GM12891 (cell line): ENCODE data around the gene TSHZ3.

Experiments
- DNase-seq: peaks from one replicate; pipeline ENCODE4 v3.0.0; 2011; ENCODE audit warnings: low spot score; ENCODE audit not compliant: insufficient read length
- FAIRE-seq: peaks from 2 replicates; lab custom pipeline; 2011; peaks lifted over from hg19 to GRCh38; lab: Jason Lieb, UNC
- PAX5 ChIP-seq: IDR thresholded peaks from 2 replicates; pipeline ENCODE4 v1.6.1; 2011; ENCODE audit warnings: low read length, moderate library complexity, mild to moderate bottlenecking; ENCODE audit not compliant: insufficient read depth, severe bottlenecking
- POLR2A ChIP-seq: IDR thresholded peaks from 2 replicates; pipeline ENCODE4 v1.6.1; 2011; ENCODE audit warnings: low read depth, low read length, control low read depth
- POLR2AphosphoS5 ChIP-seq: IDR thresholded peaks from 2 replicates; pipeline ENCODE4 v1.6.1; 2011; ENCODE audit warnings: low read depth, low read length, control low read depth
- POU2F2 ChIP-seq: IDR thresholded peaks from 2 replicates; pipeline ENCODE4 v1.6.1; 2011; ENCODE audit warnings: low read depth, mild to moderate bottlenecking, control low read depth, low read length, moderate library complexity
- SPI1 ChIP-seq: IDR thresholded peaks from 2 replicates; pipeline ENCODE4 v1.6.1; 2011; ENCODE audit warnings: low read depth, low read length, control low read depth
- TAF1 ChIP-seq: IDR thresholded peaks from 2 replicates; pipeline ENCODE4 v1.6.1; 2011; ENCODE audit warnings: low read depth, low read length, control low read depth

The TSHZ3 gene

GRCh38 chr19:31340042-31341025 lies 8.9 kb downstream of the TSHZ3 start:
- FAIRE-seq (no peak), DNase-seq (no peak)
- no peak for TF ChIP-seq PAX5
- TF ChIP-seq POLR2AphosphoS5: no peak
- TF ChIP-seq POLR2A: no peak
- TF ChIP-seq TAF1: no peak
- TF ChIP-seq SPI1: no peak
- TF ChIP-seq POU2F2: no peak

DNA sequence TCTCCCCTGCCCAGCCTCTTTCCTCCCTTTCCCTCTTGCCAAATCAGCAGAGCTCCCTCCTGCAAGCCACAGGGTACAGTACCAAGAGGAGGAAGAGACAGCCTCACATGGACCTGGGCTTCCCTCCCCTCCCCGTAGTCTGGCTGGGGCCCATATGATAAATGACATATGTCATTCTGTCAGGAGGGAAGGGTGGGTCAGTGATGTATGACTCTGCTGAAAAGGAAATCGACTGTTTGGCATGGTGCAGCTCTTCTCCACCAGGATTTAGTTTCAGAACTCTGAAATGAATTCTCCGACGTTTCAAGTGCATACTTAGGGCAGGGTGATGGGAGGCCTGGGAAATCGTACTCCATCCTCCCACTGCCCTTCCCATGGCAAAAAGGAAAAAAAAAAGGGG lies 9.8 kb downstream of the TSHZ3 start:
- FAIRE-seq (no peak), DNase-seq (no peak)
- TF ChIP-seq POU2F2 (no peak), TAF1 (no peak), SPI1 (no peak), PAX5 (no peak), POLR2AphosphoS5 (no peak), POLR2A (no peak)

DNA sequence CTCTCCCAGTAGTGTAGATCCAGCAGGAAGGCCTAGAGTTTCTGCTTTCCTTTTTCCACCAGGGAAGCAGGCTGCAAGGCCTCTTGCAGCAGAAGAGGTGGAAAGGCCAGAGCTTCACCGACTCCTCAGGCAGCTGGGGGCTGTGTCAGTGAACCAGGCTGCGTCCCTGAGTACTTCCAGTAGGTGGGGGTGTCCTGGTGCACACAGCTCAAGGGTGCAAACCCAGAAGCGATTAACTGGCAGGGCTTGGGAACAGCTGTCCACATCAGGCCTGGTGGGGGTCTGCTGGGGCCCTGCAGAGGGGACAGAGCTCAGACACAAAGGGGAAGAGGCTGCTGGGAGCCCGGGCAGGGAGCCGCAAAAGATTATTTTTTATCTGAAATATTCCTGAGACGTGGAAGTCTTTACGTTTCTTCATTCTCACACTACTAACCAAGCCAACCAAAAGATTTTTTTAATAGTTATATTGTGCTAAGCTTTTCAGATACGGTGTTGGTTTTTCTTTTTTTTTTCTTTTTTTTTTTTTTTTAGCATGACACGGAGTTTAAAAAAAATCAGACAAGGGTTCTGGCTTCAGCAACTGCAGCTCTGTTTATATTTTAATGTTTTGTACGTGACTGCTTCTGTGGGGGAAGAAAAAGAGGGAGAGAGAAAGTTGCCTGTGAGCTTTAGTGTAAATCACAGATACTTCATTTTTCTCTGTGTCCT lies 11.0 kb downstream of the TSHZ3 start:
- FAIRE-seq (no peak), DNase-seq (no peak)
- TF ChIP-seq PAX5: no peak
- no peak for TF ChIP-seq SPI1
- no peak for TF ChIP-seq POLR2A
- TF ChIP-seq POLR2AphosphoS5: no peak
- no peak for TF ChIP-seq TAF1
- TF ChIP-seq POU2F2: no peak

DNA sequence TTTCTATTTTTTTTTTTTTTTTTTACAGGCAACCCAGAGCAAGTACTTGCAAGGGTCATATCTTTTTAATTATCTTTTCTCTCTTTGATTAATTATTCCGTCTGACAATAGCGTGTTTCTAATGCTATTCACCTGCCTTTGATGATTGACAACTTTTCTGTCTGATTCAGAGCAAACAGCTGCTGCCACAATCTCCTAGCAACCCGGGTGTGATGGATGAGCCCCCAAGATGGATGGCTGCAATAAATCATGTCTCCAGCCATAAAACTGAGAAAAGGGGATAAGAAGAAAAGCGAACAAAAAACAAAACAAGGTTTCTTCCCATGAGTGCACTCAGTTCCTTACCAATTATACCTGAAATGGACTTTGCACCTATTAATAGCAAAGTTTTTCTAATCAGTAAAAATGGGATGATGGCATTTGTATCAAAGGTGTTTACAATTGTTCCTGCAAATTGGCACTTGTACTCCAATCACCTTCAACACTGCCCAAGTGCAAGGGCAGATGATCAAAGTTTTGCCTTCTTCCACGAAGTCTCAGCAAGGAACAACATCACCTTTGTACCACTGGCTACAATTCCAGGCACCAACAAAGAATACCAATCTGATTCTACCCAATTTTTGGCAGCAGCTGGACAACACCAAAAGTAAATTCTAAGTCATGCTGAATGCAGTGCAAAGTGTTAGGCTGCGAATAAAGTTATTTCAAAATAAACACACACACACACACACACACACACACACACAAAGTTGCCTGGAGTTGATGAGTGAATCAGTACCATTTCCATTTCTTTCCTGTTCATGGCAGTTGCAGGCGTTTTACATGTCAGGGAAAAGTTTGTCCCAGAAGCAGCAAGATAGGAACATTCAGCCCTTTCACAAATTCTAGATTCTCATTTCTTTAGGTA lies 12.0 kb downstream of the TSHZ3 start:
- no peak for FAIRE-seq
- no peak for DNase-seq
- TF ChIP-seq SPI1 (no peak), TAF1 (no peak), PAX5 (no peak), POLR2A (no peak), POLR2AphosphoS5 (no peak), POU2F2 (no peak)

DNA sequence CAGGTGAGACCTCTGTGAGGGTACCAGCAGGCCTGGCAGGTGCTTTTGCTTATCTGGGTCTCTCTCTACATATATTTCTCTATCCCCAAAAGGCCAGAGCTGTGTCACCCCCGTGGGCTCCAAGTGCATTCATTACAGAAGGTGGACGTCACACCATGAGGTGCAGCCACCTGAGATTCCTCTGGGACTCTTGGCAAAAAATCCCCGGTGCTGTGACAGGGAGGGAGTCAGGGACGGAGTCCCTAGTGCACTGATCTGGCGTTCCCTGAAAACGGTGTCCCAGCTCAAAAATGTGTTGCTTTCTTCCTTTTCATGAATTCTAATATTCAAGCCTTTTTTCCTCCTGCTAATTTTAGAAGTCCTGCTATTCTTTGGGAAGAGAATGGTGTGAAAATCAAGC lies 13.5 kb downstream of the TSHZ3 start:
- no peak for TF ChIP-seq TAF1
- no peak for TF ChIP-seq SPI1
- TF ChIP-seq POLR2A: no peak
- TF ChIP-seq PAX5: no peak
- TF ChIP-seq POLR2AphosphoS5: no peak
- no peak for TF ChIP-seq POU2F2
- DNase-seq (no peak), FAIRE-seq (no peak)

- TF ChIP-seq POLR2AphosphoS5 (no peak), PAX5 (no peak), TAF1 (no peak), SPI1 (no peak), POU2F2 (no peak), POLR2A (no peak)
- FAIRE-seq (no peak), DNase-seq (no peak)
Measured at GRCh38 chr19:31334849-31335624, 14.2 kb downstream of the TSHZ3 start.

GRCh38 chr19:31334101-31334848 lies 15.0 kb downstream of the TSHZ3 start:
- DNase-seq (no peak), FAIRE-seq (no peak)
- TF ChIP-seq SPI1 (no peak), POU2F2 (no peak), POLR2A (no peak), POLR2AphosphoS5 (no peak), PAX5 (no peak), TAF1 (no peak)

GRCh38 chr19:31332096-31332495 lies 17.1 kb downstream of the TSHZ3 start:
- no peak for TF ChIP-seq TAF1
- TF ChIP-seq PAX5: no peak
- no peak for TF ChIP-seq SPI1
- FAIRE-seq (no peak), DNase-seq (no peak)
